K562 (cell line): ENCODE measurements around the gene DCAF15. TPM values are rescaled to one million over a fixed set of nuclear protein-coding genes. Genes with fewer than 3 reads are reported as not detected.

ENCODE experiments used
- ATAC-seq: fragments of 200-7000 bp; cut with Tn5 transposase; 3 replicates; pipeline ENCODE4 v1.9.1; 2020; ENCODE audit warnings: moderate library complexity
- BruUV-seq: library from RNA; stranded (reverse); fragments of 400-500 nt; replicated peaks from 2 replicates; lab custom pipeline; 2021; lab: Mats Ljungman, UMichigan
- CTCF ChIA-PET: fragments of 300-600 bp; formaldehyde crosslinking; extraction: SDS; loops from one replicate; lab custom pipeline; 2021; ENCODE audit warnings: low intra/inter-chr PET ratio; lab: Yijun Ruan, JAX
- POLR2A ChIA-PET: fragments of 300-600, 350-650 bp; sonication (Branson Sonifier 250); formaldehyde crosslinking; extraction: SDS; loops from one replicate; lab custom pipeline; 2021; ENCODE audit warnings: antibody characterized with exemption, inconsistent platforms; lab: Yijun Ruan, JAX
- DNase-seq, 4 experiments: peaks; one replicate each; pipeline versions ENCODE4 v3.0.0 to v3.0.0-alpha.2; 2011 to 2018; ENCODE audit warnings: low spot score in 3 of 4, mixed read lengths in 3 of 4; ENCODE audit errors: extremely low read depth in 1 of 4
- FAIRE-seq: peaks from 2 replicates; lab custom pipeline; 2011; peaks lifted over from hg19 to GRCh38; lab: Jason Lieb, UNC
- H2AFZ ChIP-seq: 2 replicates; pipeline ENCODE4 v1.6.0; 2011; ENCODE audit warnings: low read depth, low read length, control low read depth, inconsistent platforms
- H3K27ac ChIP-seq: fragments of 200-600 bp; 3 replicates; pipeline ENCODE4 v1.8.0; 2011; ENCODE audit warnings: low read depth, mild to moderate bottlenecking, control low read depth, inconsistent platforms, low read length, moderate library complexity, mixed read lengths; ENCODE audit errors: extremely low read depth
- H3K27me3 ChIP-seq, 2 experiments: fragments of 300-600 bp in 1 of 2; 2 replicates in 1 of 2; 3 replicates in 1 of 2; pipeline versions ENCODE4 v1.6.0 to v1.8.0; 2011; ENCODE audit warnings: inconsistent platforms in 2 of 2, low read length in 2 of 2, mild to moderate bottlenecking in 1 of 2, mixed read lengths in 1 of 2, moderate library complexity in 1 of 2; ENCODE audit not compliant: control insufficient read depth in 2 of 2, insufficient read depth in 2 of 2
- H3K36me3 ChIP-seq: fragments of 300-600 bp; 3 replicates; pipeline ENCODE4 v1.8.0; 2011; ENCODE audit warnings: mild to moderate bottlenecking, low read length, inconsistent platforms; ENCODE audit not compliant: control insufficient read depth, insufficient read depth
- H3K4me1 ChIP-seq, 2 experiments: fragments of 200-600 bp in 1 of 2; replicated peaks in 1 of 2; 2 replicates in 1 of 2; 3 replicates in 1 of 2; pipeline versions ENCODE4 v1.5.1 to v1.8.0; 2011; ENCODE audit warnings: inconsistent platforms in 2 of 2, low read length in 2 of 2, mild to moderate bottlenecking in 1 of 2, mixed read lengths in 1 of 2, moderate library complexity in 1 of 2; ENCODE audit not compliant: control insufficient read depth in 2 of 2, insufficient read depth in 2 of 2
- H3K4me2 ChIP-seq: 2 replicates; pipeline ENCODE4 v1.6.1; 2011; ENCODE audit warnings: low read length, control low read depth, inconsistent platforms, mixed read lengths; ENCODE audit not compliant: insufficient read depth
- H3K4me3 ChIP-seq: fragments of 200-600 bp; sonication (generic), shearing (Covaris generic); 2 replicates; pipeline ENCODE4 v1.5.1; 2016; ENCODE audit warnings: control low read depth, inconsistent platforms
- H3K79me2 ChIP-seq: fragments of 200-600 bp; 3 replicates; pipeline ENCODE4 v1.8.0; 2011; ENCODE audit warnings: low read length, inconsistent platforms; ENCODE audit not compliant: control insufficient read depth, insufficient read depth
- H3K9ac ChIP-seq, 2 experiments: 2 replicates each; pipeline versions ENCODE4 v1.6.0 to v1.6.1; 2011; ENCODE audit warnings: low read depth in 2 of 2, low read length in 2 of 2, control low read depth in 1 of 2, inconsistent platforms in 1 of 2, mild to moderate bottlenecking in 1 of 2, mixed read lengths in 1 of 2; ENCODE audit not compliant: insufficient read depth in 1 of 2
- H3K9me1 ChIP-seq: one replicate; pipeline ENCODE4 v1.6.0; 2011; ENCODE audit warnings: inconsistent platforms, mild to moderate bottlenecking, low read length, moderate library complexity; ENCODE audit not compliant: control insufficient read depth, insufficient read depth
- H3K9me3 ChIP-seq: replicated peaks from 2 replicates; pipeline ENCODE4 v1.5.1; 2011; ENCODE audit warnings: low read depth, low read length, inconsistent platforms; ENCODE audit not compliant: control insufficient read depth, insufficient read depth
- H4K20me1 ChIP-seq: replicated peaks from 2 replicates; pipeline ENCODE4 v1.6.1; 2011; ENCODE audit warnings: low read length, inconsistent platforms, mixed read lengths; ENCODE audit not compliant: control insufficient read depth, insufficient read depth
- ARID1B ChIP-seq: fragments of 450-650 bp; IDR thresholded peaks from 2 replicates; pipeline ENCODE4 v1.6.1; 2016; ENCODE audit warnings: antibody characterized with exemption, mild to moderate bottlenecking, inconsistent platforms
- HNRNPH1 ChIP-seq: fragments of 200-400 bp; formaldehyde crosslinking; optimal IDR thresholded peaks from 2 replicates; pipeline ENCODE3; 2017; ENCODE audit warnings: low read depth, mild to moderate bottlenecking, low read length, moderate library complexity
- HNRNPLL ChIP-seq: fragments of 200-400 bp; formaldehyde crosslinking; IDR thresholded peaks from 2 replicates; pipeline ENCODE4 v1.6.1; 2017; ENCODE audit warnings: low read length, low read depth, mild to moderate bottlenecking; ENCODE audit not compliant: poor library complexity, severe bottlenecking
- KLF16 ChIP-seq: IDR thresholded peaks from 2 replicates; pipeline ENCODE4 v1.6.1; 2016; ENCODE audit warnings: antibody characterized with exemption
- OTX1 ChIP-seq: fragments of 450-650 bp; formaldehyde crosslinking; IDR thresholded peaks from 2 replicates; pipeline ENCODE4 v1.4.0; 2022; ENCODE audit warnings: mild to moderate bottlenecking
- TRIM24 ChIP-seq, 2 experiments: fragments of 450-650 bp; IDR thresholded peaks; 2 replicates each; pipeline ENCODE4 v1.6.1; 2016
- ZNF23 ChIP-seq: fragments of 250-450 bp; sonication (Bioruptor Pico); IDR thresholded peaks from 2 replicates; pipeline ENCODE4 v1.4.0; 2020; ENCODE audit warnings: mild to moderate bottlenecking
- WGBS: fragments of 100-300 bp; shearing (Covaris generic); methylation state at CpG from one replicate; pipeline ENCODE4 v1.1.6; 2016; ENCODE audit warnings: low coverage, mixed read lengths; ENCODE audit not compliant: insufficient coverage; ENCODE audit errors: missing lambda C conversion rate; 5-methylcytosine and 5-hydroxymethylcytosine counted together
- in situ Hi-C: fragments of 300-500 bp; cut with MboI; formaldehyde crosslinking; loops from 4 replicates; pipeline ENCODE4 v1.15.0; 2018; ENCODE audit warnings: inconsistent platforms, mixed read lengths
- intact Hi-C: fragments of 100-400 bp; cut with micrococcal nuclease; formaldehyde crosslinking; loops from 2 replicates; pipeline ENCODE4 v1.14.2; 2022
- polyA plus RNA-seq, 8 experiments: library from polyadenylated mRNA; depleted of rRNA in 4 of 8; stranded (reverse) in 5 of 8; unstranded in 3 of 8; fragments of >200 nt; fragmentation: Nextera tagmentation in 2 of 8; fragmentation: Illumina TruSeq in 1 of 8; extraction: Ambion mirVana in 2 of 8; extraction: Trizol in 1 of 8; gene quantifications; 2 replicates each; pipeline versions ENCODE4 v1.2.1 to v1.2.3, GENCODE V29; 2011 to 2014; ENCODE audit warnings: inconsistent platforms in 1 of 8, missing spikeins in 1 of 8
- total RNA-seq, 7 experiments: library from RNA; depleted of rRNA in 6 of 7; stranded (reverse); fragments of >200 nt in 6 of 7; fragmentation: Illumina TruSeq in 2 of 7; extraction: Trizol in 2 of 7; gene quantifications; 2 replicates each; pipeline versions ENCODE4 v1.2.1 to v1.2.3, GENCODE V29; 2011 to 2021; ENCODE audit warnings: low replicate concordance in 1 of 7
- TF ChIP-seq, protein P1 (sequence below), 2 experiments: fragments of 200-800 bp in 1 of 2; sonication (Bioruptor generic) in 1 of 2; sonication (generic) in 1 of 2; formaldehyde crosslinking in 1 of 2; IDR thresholded peaks in 1 of 2; conservative IDR thresholded peaks in 1 of 2; 2 replicates each; pipeline versions ENCODE4 v1.5.0 to v1.6.1; 2016 to 2020; ENCODE audit warnings: missing compliant biosample characterization in 1 of 2, missing genetic modification characterization in 1 of 2, missing genetic modification reagents in 1 of 2
- TF ChIP-seq, protein P2 (sequence below): fragments of 250-450 bp; sonication (Bioruptor Pico); IDR thresholded peaks from 2 replicates; pipeline ENCODE4 v1.9.0; 2021; ENCODE audit warnings: mild to moderate bottlenecking, inconsistent platforms
- TF ChIP-seq, protein P3 (sequence below), 2 experiments: fragments of 450-650 bp; conservative IDR thresholded peaks; 2 replicates each; pipeline ENCODE4 v1.6.1; 2017; ENCODE audit warnings: mild to moderate bottlenecking in 2 of 2, moderate library complexity in 2 of 2
- TF ChIP-seq, protein P4 (sequence below): sonication (generic); formaldehyde crosslinking; IDR thresholded peaks from 2 replicates; pipeline ENCODE4 v1.9.0; 2022; ENCODE audit warnings: mild to moderate bottlenecking, missing genetic modification reagents

The DCAF15 gene
- total and polyA plus RNA-seq, 9 of the 15 experiments (the other 6 are each of a cell fraction or from before 2014, with no cell fraction given): 0.17 to 68.5 (median 27.7) TPM

DNA sequence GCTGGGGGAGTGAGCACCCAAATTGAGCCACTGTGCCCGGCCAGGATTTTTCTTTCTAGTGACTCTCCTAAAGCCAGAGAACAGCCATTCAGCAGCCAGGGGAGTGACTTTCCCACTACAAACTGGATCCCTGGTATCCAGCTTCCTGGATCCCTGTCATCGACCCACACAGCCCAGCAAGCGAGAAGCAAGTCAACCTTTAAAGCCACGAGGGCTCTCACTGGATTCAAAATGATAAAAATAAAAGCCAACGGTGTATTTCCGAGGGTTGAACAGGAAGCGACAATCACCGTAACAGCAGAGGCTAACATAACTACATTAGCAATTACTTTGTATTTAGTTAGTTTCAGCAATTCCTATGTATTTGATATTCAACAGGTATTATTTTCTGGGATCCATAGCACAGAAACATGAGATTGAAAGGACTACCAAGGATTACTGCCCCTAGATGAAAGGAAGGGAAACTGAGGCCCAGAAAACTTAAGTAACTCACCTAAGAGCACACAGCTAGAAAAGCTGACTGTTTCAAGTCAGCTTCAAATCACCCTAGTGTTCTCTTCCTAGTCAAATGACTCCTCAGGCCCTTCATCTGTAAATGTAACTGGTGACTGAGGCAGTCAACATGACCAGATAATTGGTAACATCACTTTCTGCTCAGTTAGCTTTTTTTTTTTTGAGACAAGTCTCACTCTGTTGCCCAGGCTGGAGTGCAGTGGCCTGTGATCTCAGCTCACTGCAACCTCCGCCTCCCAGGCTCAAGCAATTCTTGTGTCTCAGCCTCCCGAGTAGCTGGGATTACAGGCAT lies 51.1 kb downstream of the DCAF15 start (continued):
- TF ChIP-seq, protein P1, sequence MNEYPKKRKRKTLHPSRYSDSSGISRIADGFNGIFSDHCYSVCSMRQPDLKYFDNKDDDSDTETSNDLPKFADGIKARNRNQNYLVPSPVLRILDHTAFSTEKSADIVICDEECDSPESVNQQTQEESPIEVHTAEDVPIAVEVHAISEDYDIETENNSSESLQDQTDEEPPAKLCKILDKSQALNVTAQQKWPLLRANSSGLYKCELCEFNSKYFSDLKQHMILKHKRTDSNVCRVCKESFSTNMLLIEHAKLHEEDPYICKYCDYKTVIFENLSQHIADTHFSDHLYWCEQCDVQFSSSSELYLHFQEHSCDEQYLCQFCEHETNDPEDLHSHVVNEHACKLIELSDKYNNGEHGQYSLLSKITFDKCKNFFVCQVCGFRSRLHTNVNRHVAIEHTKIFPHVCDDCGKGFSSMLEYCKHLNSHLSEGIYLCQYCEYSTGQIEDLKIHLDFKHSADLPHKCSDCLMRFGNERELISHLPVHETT (CRISPR knock-in tag; conservative IDR thresholded peaks at IDR 0.05 in 1 of 2, IDR thresholded peaks at IDR 0.05 in 1 of 2): 0 out of 4 replicates have a peak, but pooled peaks of 1 of the 2 experiments have one; percentile 32
- no peak for TF ChIP-seq TRIM24 (IDR thresholded peaks at IDR 0.05)

DNA sequence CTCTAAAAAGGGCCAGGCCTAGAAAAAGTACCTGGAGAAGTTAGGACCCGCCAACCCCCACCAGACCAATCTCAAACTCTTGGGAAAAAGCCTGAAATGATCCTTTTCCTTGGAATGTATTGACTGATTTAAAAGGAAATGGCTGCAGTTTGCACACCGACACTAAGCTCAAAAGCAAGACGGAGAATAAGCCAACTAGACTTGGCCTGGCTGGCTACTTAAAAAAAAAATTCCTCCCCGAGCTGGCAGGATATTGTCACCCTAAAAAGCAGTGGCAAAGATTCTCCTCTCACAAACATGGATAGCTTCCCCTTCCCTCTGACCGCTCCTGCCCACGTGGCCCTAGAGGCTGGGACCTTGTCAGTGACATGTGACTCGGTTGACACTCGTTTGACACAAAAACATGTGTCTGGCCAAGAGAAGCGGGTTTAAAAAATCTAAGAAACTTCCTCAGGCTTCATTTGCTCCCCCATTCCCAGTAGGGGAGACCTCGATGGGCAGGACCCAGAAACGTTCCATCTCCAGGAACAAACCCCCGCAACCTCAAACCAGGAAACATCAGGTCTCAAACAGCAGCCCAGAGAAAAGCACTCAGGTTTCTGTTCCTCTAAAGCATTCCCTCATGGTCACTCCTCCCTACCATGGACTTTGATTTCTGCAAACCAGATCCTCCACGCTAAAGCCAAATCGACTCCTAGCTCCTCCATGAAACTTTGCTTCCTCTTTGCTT lies 52.5 kb downstream of the DCAF15 start:
- BruUV-seq: no TSS peak
- no peak for ATAC-seq
- 9% methylated on average over 14 of the region's 14 CpGs for WGBS
- Histone ChIP-seq H3K36me3 (peaks cover 9% of the 10 kb centered on the region; the same call in 1 of the 3 replicates), H3K9ac (peak overlapping the region; percentile 50 to 65; a peak in 3 of 4 replicates), H3K9me1 (no peaks in the 10 kb centered on the region), H3K4me3 (peak overlapping the region; percentile 82), H3K4me2 (peak overlapping the region; percentile 71), H3K27ac (peak overlapping the region; percentile 100), H2AFZ (peak overlapping the region; percentile 53), H3K27me3 (no peaks in the 10 kb centered on the region), H3K79me2 (peaks cover 50% of the 10 kb centered on the region), H3K4me1 (peaks cover 45 to 46% of the 10 kb centered on the region in 2 experiments), H3K9me3 (no peaks in the 10 kb centered on the region), H4K20me1 (no peaks in the 10 kb centered on the region)
- ChIA-PET POLR2A (interaction anchor here (0.8 to 1.0 kb wide), 4 partner anchors 10 to 402 kb away, joined by 3 to 5 read pairs (median 3); no protein-coding TSS in a partner anchor), CTCF (interaction anchor here (0.6 to 1.4 kb wide), 2 partner anchors 38 to 125 kb away, joined by 3 to 4 read pairs; no protein-coding TSS in a partner anchor)
- intact Hi-C loops: loop anchor here (2.0 kb wide), 1 partner anchor 52 kb away; the partner anchor contains the start of gene DCAF15
- FAIRE-seq: peak; percentile 82
- peak; percentile 14 to 77 (median 22) for DNase-seq
- in situ Hi-C loops: no loop called here
- no peak for TF ChIP-seq ZNF23 (CRISPR knock-in tag)
- TF ChIP-seq, protein P2, sequence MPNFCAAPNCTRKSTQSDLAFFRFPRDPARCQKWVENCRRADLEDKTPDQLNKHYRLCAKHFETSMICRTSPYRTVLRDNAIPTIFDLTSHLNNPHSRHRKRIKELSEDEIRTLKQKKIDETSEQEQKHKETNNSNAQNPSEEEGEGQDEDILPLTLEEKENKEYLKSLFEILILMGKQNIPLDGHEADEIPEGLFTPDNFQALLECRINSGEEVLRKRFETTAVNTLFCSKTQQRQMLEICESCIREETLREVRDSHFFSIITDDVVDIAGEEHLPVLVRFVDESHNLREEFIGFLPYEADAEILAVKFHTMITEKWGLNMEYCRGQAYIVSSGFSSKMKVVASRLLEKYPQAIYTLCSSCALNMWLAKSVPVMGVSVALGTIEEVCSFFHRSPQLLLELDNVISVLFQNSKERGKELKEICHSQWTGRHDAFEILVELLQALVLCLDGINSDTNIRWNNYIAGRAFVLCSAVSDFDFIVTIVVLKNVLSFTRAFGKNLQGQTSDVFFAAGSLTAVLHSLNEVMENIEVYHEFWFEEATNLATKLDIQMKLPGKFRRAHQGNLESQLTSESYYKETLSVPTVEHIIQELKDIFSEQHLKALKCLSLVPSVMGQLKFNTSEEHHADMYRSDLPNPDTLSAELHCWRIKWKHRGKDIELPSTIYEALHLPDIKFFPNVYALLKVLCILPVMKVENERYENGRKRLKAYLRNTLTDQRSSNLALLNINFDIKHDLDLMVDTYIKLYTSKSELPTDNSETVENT (CRISPR knock-in tag): 0 out of 2 replicates have a peak, but pooled peaks have one; percentile 19
- TF ChIP-seq, protein P3, sequence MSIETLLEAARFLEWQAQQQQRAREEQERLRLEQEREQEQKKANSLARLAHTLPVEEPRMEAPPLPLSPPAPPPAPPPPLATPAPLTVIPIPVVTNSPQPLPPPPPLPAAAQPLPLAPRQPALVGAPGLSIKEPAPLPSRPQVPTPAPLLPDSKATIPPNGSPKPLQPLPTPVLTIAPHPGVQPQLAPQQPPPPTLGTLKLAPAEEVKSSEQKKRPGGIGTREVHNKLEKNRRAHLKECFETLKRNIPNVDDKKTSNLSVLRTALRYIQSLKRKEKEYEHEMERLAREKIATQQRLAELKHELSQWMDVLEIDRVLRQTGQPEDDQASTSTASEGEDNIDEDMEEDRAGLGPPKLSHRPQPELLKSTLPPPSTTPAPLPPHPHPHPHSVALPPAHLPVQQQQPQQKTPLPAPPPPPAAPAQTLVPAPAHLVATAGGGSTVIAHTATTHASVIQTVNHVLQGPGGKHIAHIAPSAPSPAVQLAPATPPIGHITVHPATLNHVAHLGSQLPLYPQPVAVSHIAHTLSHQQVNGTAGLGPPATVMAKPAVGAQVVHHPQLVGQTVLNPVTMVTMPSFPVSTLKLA (conservative IDR thresholded peaks at IDR 0.05): peak; percentile 99
- no peak for TF ChIP-seq ARID1B
- no peak for TF ChIP-seq KLF16
- TF ChIP-seq, protein P4, sequence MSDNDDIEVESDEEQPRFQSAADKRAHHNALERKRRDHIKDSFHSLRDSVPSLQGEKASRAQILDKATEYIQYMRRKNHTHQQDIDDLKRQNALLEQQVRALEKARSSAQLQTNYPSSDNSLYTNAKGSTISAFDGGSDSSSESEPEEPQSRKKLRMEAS (CRISPR knock-in tag): peak; percentile 92
- peak; percentile 44; the same call in 1 of the 2 replicates for TF ChIP-seq OTX1
- peak; percentile 13 for TF ChIP-seq HNRNPLL
- TF ChIP-seq HNRNPH1: no peak
